Measurements from ENCODE around the gene NCAM1. TPM values are rescaled to one million over a fixed set of nuclear protein-coding genes. Genes with fewer than 3 reads are reported as not detected.

The NCAM1 gene
- total and polyA plus RNA-seq, 2 of the 13 experiments (the other 11 are each of a cell fraction or from before 2014, with no cell fraction given): 0.05 TPM; not detected in 1

- no peaks in the 10 kb centered on the region for H3K9me3 ChIP-seq (ENCODE audit: low read length)
- WGBS (ENCODE audit: low lambda C conversion rate): 0% methylated on average over 1 of the region's 1 CpG
- ChIA-PET CTCF (ENCODE audit: low intra/inter-chr PET ratio, low total read pairs) (no interaction called here), POLR2A (no interaction called here)
- H2AFZ ChIP-seq (ENCODE audit: low read length): no peak overlapping the region
- DNase-seq (ENCODE audit: low spot score) (no peak), ATAC-seq (no peak), FAIRE-seq (no peak)
- no peak overlapping the region for H3K9ac ChIP-seq (ENCODE audit: insufficient read depth, low read depth, low read length)
- no peaks in the 10 kb centered on the region for H4K20me1 ChIP-seq (ENCODE audit: insufficient read depth, low read length)
- intact Hi-C loops (cut with micrococcal nuclease; ENCODE audit: unreplicated experiment) (no loop called here), in situ Hi-C loops (cut with HindIII; ENCODE audit: extremely low pct_ligation_motif_present, low pct_unique_long_range_greater_than_20kb) (no loop called here)
- H3K27me3 ChIP-seq (ENCODE audit: control insufficient read depth in 1 of 2, insufficient read depth in 2 of 2, low read length in 2 of 2): peaks cover 0 to 3% of the 10 kb centered on the region in 2 experiments; a peak in 1 of 5 replicates
- H3K4me1 ChIP-seq (ENCODE audit: insufficient read depth, low read length): no peaks in the 10 kb centered on the region
- no peak overlapping the region for H3K4me3 ChIP-seq (replicated peaks in 1 of 3; ENCODE audit: insufficient read depth in 1 of 3, low read depth in 2 of 3, low read length in 3 of 3)
- TF ChIP-seq YEATS4 (CRISPR knock-in tag; IDR thresholded peaks at IDR 0.05; ENCODE audit: borderline replicate concordance): no peak
- TF ChIP-seq MEF2D (CRISPR knock-in tag; IDR thresholded peaks at IDR 0.05): no peak
- TF ChIP-seq ZNF296 (CRISPR knock-in tag; conservative IDR thresholded peaks at IDR 0.05): no peak
- TF ChIP-seq ZNF383 (CRISPR knock-in tag; IDR thresholded peaks at IDR 0.05; ENCODE audit: borderline replicate concordance): no peak
- TF ChIP-seq, protein P1, sequence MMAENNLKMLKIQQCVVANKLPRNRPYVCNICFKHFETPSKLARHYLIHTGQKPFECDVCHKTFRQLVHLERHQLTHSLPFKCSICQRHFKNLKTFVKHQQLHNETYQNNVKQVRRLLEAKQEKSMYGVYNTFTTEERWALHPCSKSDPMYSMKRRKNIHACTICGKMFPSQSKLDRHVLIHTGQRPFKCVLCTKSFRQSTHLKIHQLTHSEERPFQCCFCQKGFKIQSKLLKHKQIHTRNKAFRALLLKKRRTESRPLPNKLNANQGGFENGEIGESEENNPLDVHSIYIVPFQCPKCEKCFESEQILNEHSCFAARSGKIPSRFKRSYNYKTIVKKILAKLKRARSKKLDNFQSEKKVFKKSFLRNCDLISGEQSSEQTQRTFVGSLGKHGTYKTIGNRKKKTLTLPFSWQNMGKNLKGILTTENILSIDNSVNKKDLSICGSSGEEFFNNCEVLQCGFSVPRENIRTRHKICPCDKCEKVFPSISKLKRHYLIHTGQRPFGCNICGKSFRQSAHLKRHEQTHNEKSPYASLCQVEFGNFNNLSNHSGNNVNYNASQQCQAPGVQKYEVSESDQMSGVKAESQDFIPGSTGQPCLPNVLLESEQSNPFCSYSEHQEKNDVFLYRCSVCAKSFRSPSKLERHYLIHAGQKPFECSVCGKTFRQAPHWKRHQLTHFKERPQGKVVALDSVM (CRISPR knock-in tag; IDR thresholded peaks at IDR 0.05): no peak
- no peak for TF ChIP-seq ZNF564 (CRISPR knock-in tag; IDR thresholded peaks at IDR 0.05)
- no peak for TF ChIP-seq FOXA3 (CRISPR knock-in tag; IDR thresholded peaks at IDR 0.05)
- BruUV-seq (replicated peaks): no TSS peak
- no peaks in the 10 kb centered on the region for H3K79me2 ChIP-seq (ENCODE audit: insufficient read depth, low read length)
- H3K27ac ChIP-seq (ENCODE audit: extremely low read length, insufficient read depth, low read length): no peak overlapping the region
- no peaks in the 10 kb centered on the region for H3K36me3 ChIP-seq (replicated peaks in 1 of 2; ENCODE audit: control insufficient read depth in 1 of 2, insufficient read depth in 2 of 2, low read length in 2 of 2)
- no peak overlapping the region for H3K4me2 ChIP-seq (ENCODE audit: low read depth, low read length)
These were observed 104.1 kb downstream of the NCAM1 start for GRCh38 chr11:113065330-113065729.
